HepG2 (cell line): ENCODE measurements around the gene NDUFA13. TPM values are rescaled to one million over a fixed set of nuclear protein-coding genes. Genes with fewer than 3 reads are reported as not detected.

ENCODE experiments used
- ADNP ChIP-seq: sonication (generic); formaldehyde crosslinking; IDR thresholded peaks from 2 replicates; pipeline ENCODE4 v1.4.0; 2020; ENCODE audit warnings: missing genetic modification reagents
- AKNA ChIP-seq: sonication (generic); formaldehyde crosslinking; IDR thresholded peaks from 2 replicates; pipeline ENCODE4 v1.4.0; 2020; ENCODE audit warnings: missing genetic modification reagents, borderline replicate concordance
- FLYWCH1 ChIP-seq: sonication (generic); formaldehyde crosslinking; IDR thresholded peaks from 2 replicates; pipeline ENCODE4 v1.8.1; 2023; ENCODE audit warnings: mild to moderate bottlenecking, missing genetic modification reagents
- FOXP4 ChIP-seq: sonication (generic); formaldehyde crosslinking; IDR thresholded peaks from 2 replicates; pipeline ENCODE4 v1.4.0; 2020; ENCODE audit warnings: missing genetic modification reagents
- HOXA3 ChIP-seq: sonication (generic); formaldehyde crosslinking; IDR thresholded peaks from 2 replicates; pipeline ENCODE4 v1.5.0; 2020; ENCODE audit warnings: missing genetic modification reagents
- JUNB ChIP-seq: sonication (generic); formaldehyde crosslinking; IDR thresholded peaks from 2 replicates; pipeline ENCODE4 v1.8.0; 2022; ENCODE audit warnings: missing genetic modification reagents, mild to moderate bottlenecking, borderline replicate concordance
- NFATC3 ChIP-seq: sonication (generic); formaldehyde crosslinking; IDR thresholded peaks from 2 replicates; pipeline ENCODE4 v1.5.1; 2020; ENCODE audit warnings: mild to moderate bottlenecking, missing genetic modification reagents
- SMAD9 ChIP-seq: sonication (generic); formaldehyde crosslinking; IDR thresholded peaks from 2 replicates; pipeline ENCODE4 v1.5.1; 2020; ENCODE audit warnings: mild to moderate bottlenecking, missing genetic modification reagents
- SMYD3 ChIP-seq: sonication (generic); formaldehyde crosslinking; IDR thresholded peaks from 2 replicates; pipeline ENCODE4 v1.8.1; 2023; ENCODE audit warnings: mild to moderate bottlenecking, missing genetic modification reagents
- SNRNP70 ChIP-seq: fragments of 200-400 bp; formaldehyde crosslinking; IDR thresholded peaks from 2 replicates; pipeline ENCODE4 v1.6.1; 2017; ENCODE audit warnings: mild to moderate bottlenecking, low read depth, low read length, moderate library complexity
- ZFP36L2 ChIP-seq: sonication (generic); formaldehyde crosslinking; IDR thresholded peaks from 2 replicates; pipeline ENCODE4 v1.4.0; 2020; ENCODE audit warnings: missing genetic modification reagents
- ZNF143 ChIP-seq: sonication (generic); formaldehyde crosslinking; IDR thresholded peaks from 2 replicates; pipeline ENCODE4 v1.4.0; 2020; ENCODE audit warnings: missing genetic modification reagents
- ZNF260 ChIP-seq: sonication (generic); formaldehyde crosslinking; IDR thresholded peaks from 2 replicates; pipeline ENCODE4 v1.4.0; 2020; ENCODE audit warnings: missing genetic modification reagents, low read depth, mild to moderate bottlenecking, borderline replicate concordance
- ZNF362 ChIP-seq: sonication (generic); formaldehyde crosslinking; IDR thresholded peaks from 2 replicates; pipeline ENCODE4 v1.4.0; 2020; ENCODE audit warnings: missing genetic modification reagents, mild to moderate bottlenecking, borderline replicate concordance
- ZNF609 ChIP-seq: sonication (generic); formaldehyde crosslinking; IDR thresholded peaks from 2 replicates; pipeline ENCODE4 v1.4.0; 2020; ENCODE audit warnings: mild to moderate bottlenecking, missing genetic modification reagents, borderline replicate concordance
- ZNF670 ChIP-seq: sonication (generic); formaldehyde crosslinking; IDR thresholded peaks from 2 replicates; pipeline ENCODE4 v1.8.0; 2022; ENCODE audit warnings: mild to moderate bottlenecking, missing genetic modification reagents, borderline replicate concordance
- polyA plus RNA-seq, 8 experiments: library from polyadenylated mRNA; depleted of rRNA in 3 of 8; stranded (reverse) in 7 of 8; unstranded in 1 of 8; fragments of >200 nt; fragmentation: Illumina TruSeq in 4 of 8; extraction: Trizol in 4 of 8; gene quantifications; 2 replicates each; pipeline versions ENCODE4 v1.2.1 to v1.2.3, GENCODE V29; 2011 to 2016; ENCODE audit warnings: low read depth in 4 of 8, missing spikeins in 1 of 8, mixed read lengths in 1 of 8; ENCODE audit not compliant: insufficient read depth in 1 of 8
- total RNA-seq, 5 experiments: library from RNA; depleted of rRNA; stranded (reverse); fragments of >200 nt; fragmentation: Illumina TruSeq; extraction: Trizol; gene quantifications; 2 replicates each; pipeline ENCODE4 v1.2.3, GENCODE V29; 2016; ENCODE audit warnings: low read depth in 1 of 5

NDUFA13 gene
- total and polyA plus RNA-seq, 2 of the 13 experiments (the other 11 are each of a cell fraction or from before 2014, with no cell fraction given) = 337 to 366 TPM

- no peak for TF ChIP-seq FOXP4
- no peak for TF ChIP-seq SMAD9 (CRISPR knock-in tag)
- no peak for TF ChIP-seq ZNF260 (CRISPR knock-in tag)
- no peak for TF ChIP-seq ADNP (CRISPR knock-in tag)
- TF ChIP-seq JUNB (CRISPR knock-in tag) = no peak
- no peak for TF ChIP-seq AKNA (CRISPR knock-in tag)
- TF ChIP-seq ZNF670 = 0 out of 2 replicates have a peak, but pooled peaks have one; percentile 44
- peak; percentile 30; the same call in 1 of the 2 replicates for TF ChIP-seq HOXA3 (CRISPR knock-in tag)
- no peak for TF ChIP-seq NFATC3 (CRISPR knock-in tag)
- TF ChIP-seq SNRNP70 = no peak
- no peak for TF ChIP-seq ZNF609
- TF ChIP-seq ZFP36L2 (CRISPR knock-in tag) = no peak
- no peak for TF ChIP-seq ZNF143 (CRISPR knock-in tag)
- no peak for TF ChIP-seq FLYWCH1 (CRISPR knock-in tag)
- TF ChIP-seq ZNF362 (CRISPR knock-in tag) = no peak
- TF ChIP-seq SMYD3 (CRISPR knock-in tag) = no peak
These were observed 964 bp upstream of the NDUFA13 start, which contains the start of gene TSSK6 (continued) for GRCh38 chr19:19514881-19515641.
